GM19239 (cell line): Measurements from ENCODE around the gene SPN.
"Not testable (repeated sequence)": the region's sequence is repeated elsewhere in the genome, so short reads cannot be mapped to it uniquely, and the experiment has no call there.

Experiments used
- DNase-seq: peaks from one replicate; pipeline ENCODE4 v3.0.0; 2011; ENCODE audit warnings: low spot score; ENCODE audit not compliant: insufficient read length
- FAIRE-seq: peaks from 2 replicates; lab custom pipeline; 2011; peaks lifted over from hg19 to GRCh38; lab: Jason Lieb, UNC

Gene SPN

GRCh38 chr16:29644973-29645693 lies 17.9 kb upstream of the SPN start:
- peak; percentile 42 for FAIRE-seq

GRCh38 chr16:29645694-29646187 lies 17.3 kb upstream of the SPN start:
- DNase-seq = no peak
- FAIRE-seq = peak; percentile 97

More at GRCh38 chr16:29644973-29645693, 17.9 kb upstream of the SPN start:
- no peak for DNase-seq

GRCh38 chr16:29646947-29647346 lies 16.1 kb upstream of the SPN start:
- FAIRE-seq = no peak

GRCh38 chr16:29649588-29650494 lies 13.2 kb upstream of the SPN start:
- FAIRE-seq (no peak), DNase-seq (no peak)

More at GRCh38 chr16:29646947-29647346, 16.1 kb upstream of the SPN start:
- no peak for DNase-seq

GRCh38 chr16:29650771-29651170 lies 12.3 kb upstream of the SPN start:
- DNase-seq (no peak), FAIRE-seq (no peak)

GRCh38 chr16:29651774-29652349 lies 11.2 kb upstream of the SPN start:
- no peak for FAIRE-seq
- DNase-seq = no peak

GRCh38 chr16:29653471-29653870 lies 9.6 kb upstream of the SPN start:
- DNase-seq (no peak), FAIRE-seq (peak; percentile 39)

GRCh38 chr16:29653890-29654289 lies 9.2 kb upstream of the SPN start:
- not testable (repeated sequence) for DNase-seq, FAIRE-seq

- FAIRE-seq = no peak
- no peak for DNase-seq
Measured at GRCh38 chr16:29656688-29657523, 6.1 kb upstream of the SPN start.

GRCh38 chr16:29658705-29659104 lies 4.3 kb upstream of the SPN start:
- no peak for DNase-seq
- peak; percentile 14 for FAIRE-seq

- DNase-seq (no peak), FAIRE-seq (peak; percentile 86)
Measured at GRCh38 chr16:29662000-29662728, 883 bp upstream of the SPN start.

- DNase-seq (no peak), FAIRE-seq (peak; percentile 95)
Measured at GRCh38 chr16:29662729-29663015, 375 bp upstream of the SPN start.

- FAIRE-seq = peak; percentile 76
- no peak for DNase-seq
Measured at GRCh38 chr16:29663807-29664090, 702 bp downstream of the SPN start.

GRCh38 chr16:29664091-29664921 lies 1.3 kb downstream of the SPN start:
- DNase-seq (no peak), FAIRE-seq (peak; percentile 18)

- FAIRE-seq = peak; percentile 66
- no peak for DNase-seq
Measured at GRCh38 chr16:29665294-29666077, 2.4 kb downstream of the SPN start.

- not testable (repeated sequence) for DNase-seq
- FAIRE-seq = peak; percentile 44
Measured at GRCh38 chr16:29667322-29667610, 4.2 kb downstream of the SPN start.

- DNase-seq (no peak), FAIRE-seq (no peak)
Measured at GRCh38 chr16:29667755-29668154, 4.7 kb downstream of the SPN start.

GRCh38 chr16:29668267-29668666 lies 5.2 kb downstream of the SPN start:
- DNase-seq (no peak), FAIRE-seq (no peak)
